ENCODE data around the gene LBHD2. TPM values are rescaled to one million over a fixed set of nuclear protein-coding genes. Genes with fewer than 3 reads are reported as not detected.

Gene LBHD2
- total and polyA plus RNA-seq, 2 donors (not counting 1 experiment from before 2014, with no cell fraction given) = not detected

GRCh38 chr14:103104389-103104653 is 20.3 kb downstream of the LBHD2 start:
- H3K27me3 Mint-ChIP-seq = peaks cover 20% of the 10 kb centered on the region
- H3K27me3 ChIP-seq (replicated peaks in 1 of 4; ENCODE audit: control extremely low read depth in 1 of 4, control insufficient read depth in 3 of 4, insufficient read depth in 4 of 4, low read length in 3 of 4) = peaks cover 0 to 47% (median 17%) of the 10 kb centered on the region in 4 experiments
- POLR2A ChIA-PET = interaction anchor here (0.6 kb wide), 1 partner anchor 588 kb away, joined by 7 read pairs; no protein-coding TSS in a partner anchor

More at GRCh38 chr14:103104389-103104653, 20.3 kb downstream of the LBHD2 start:
- no peak overlapping the region for H3K27ac Mint-ChIP-seq
- TF ChIP-seq EZH2 (IDR thresholded peaks at IDR 0.05; ENCODE audit: borderline replicate concordance, insufficient read depth, low read depth, low read length, poor library complexity, severe bottlenecking) = no peak
- TF ChIP-seq CTCF (IDR thresholded peaks at IDR 0.05) = no peak
- H3K4me1 Mint-ChIP-seq = peaks cover 30% of the 10 kb centered on the region
- ATAC-seq (ENCODE audit: low read depth) (no peak), DNase-seq (peak; percentile 46)
- CTCF ChIA-PET = interaction anchor here (0.6 to 5.4 kb wide), 41 partner anchors 9 to 1970 kb away, joined by 3 to 70 read pairs (median 4); partner anchors contain the start of genes EXOC3L4 and TNFAIP2
- Histone ChIP-seq H4K20me1 (ENCODE audit: control insufficient read depth, insufficient read depth, low read length, poor library complexity, severe bottlenecking) (no peaks in the 10 kb centered on the region), H3K79me2 (ENCODE audit: control insufficient read depth, insufficient read depth, low read length) (no peaks in the 10 kb centered on the region), H3K4me2 (replicated peaks; ENCODE audit: low read depth, low read length, poor library complexity, severe bottlenecking) (peak overlapping the region; percentile 67), H3K36me3 (replicated peaks in 1 of 2; ENCODE audit: control extremely low read depth in 1 of 2, control insufficient read depth in 1 of 2, extremely low read depth in 1 of 2, insufficient read depth in 2 of 2, low read length in 1 of 2) (no peaks in the 10 kb centered on the region), H3K4me1 (ENCODE audit: control insufficient read depth in 2 of 2, insufficient read depth in 2 of 2, low read length in 2 of 2) (peaks cover 43 to 47% of the 10 kb centered on the region in 2 donors), H3K27ac (ENCODE audit: low read length in 2 of 2) (no peak overlapping the region), H2AFZ (ENCODE audit: insufficient read depth, low read depth, low read length, poor library complexity, severe bottlenecking) (peak overlapping the region; percentile 51), H3K9me3 (ENCODE audit: control extremely low read depth in 1 of 3, control insufficient read depth in 2 of 3, insufficient read depth in 1 of 3, low read length in 2 of 3) (peaks cover 0 to 13% (median 0%) of the 10 kb centered on the region in 3 donors), H3K9ac (ENCODE audit: low read length) (no peak overlapping the region), H3K4me3 (ENCODE audit: control extremely low read depth in 1 of 5, extremely low read depth in 1 of 5, insufficient read depth in 1 of 5, low read depth in 2 of 5, low read length in 4 of 5) (no peak overlapping the region)
- no peaks in the 10 kb centered on the region for H3K9me3 Mint-ChIP-seq (ENCODE audit: insufficient read depth)
- WGBS (ENCODE audit: insufficient coverage) = 28% methylated on average over 16 of the region's 20 CpGs
- intact Hi-C loops (cut with micrococcal nuclease) = loop anchor here (2.0 kb wide), 1 partner anchor 36 kb away; no protein-coding TSS in a partner anchor
- H3K4me3 Mint-ChIP-seq = no peak overlapping the region
